GM19240 (cell line): ENCODE measurements around the gene PRPF4.
"Not testable (repeated sequence)": the region's sequence is repeated elsewhere in the genome, so short reads cannot be mapped to it uniquely, and the experiment has no call there.

Experiments
- DNase-seq: peaks from one replicate; pipeline ENCODE4 v3.0.0; 2011; ENCODE audit warnings: low spot score; ENCODE audit not compliant: insufficient read length

The PRPF4 gene

GRCh38 chr9:113275157-113276131 lies at the start of gene PRPF4, which contains the start of gene CDC26:
Gene PRPF4 (plus strand): TSS chr9:113275658. CDS start chr9:113275744, 86 bp downstream.
Gene CDC26 (minus strand): TSS chr9:113275572. CDS start chr9:113272507, 3,065 bp downstream.
- peak; percentile 92 for DNase-seq

- DNase-seq, result no peak
Measured at GRCh38 chr9:113227436-113227835, 48.0 kb upstream of the PRPF4 start.

- DNase-seq, result no peak
Measured at GRCh38 chr9:113228130-113228665, 47.3 kb upstream of the PRPF4 start.

GRCh38 chr9:113231701-113232100 lies 43.8 kb upstream of the PRPF4 start:
- DNase-seq, result no peak

GRCh38 chr9:113235701-113236255 lies 39.7 kb upstream of the PRPF4 start:
- not testable (repeated sequence) for DNase-seq

GRCh38 chr9:113237026-113237425 lies 38.4 kb upstream of the PRPF4 start:
- no peak for DNase-seq

GRCh38 chr9:113238202-113238858 lies 37.1 kb upstream of the PRPF4 start:
- no peak for DNase-seq

GRCh38 chr9:113238859-113239232 lies 36.6 kb upstream of the PRPF4 start:
- DNase-seq, result no peak

- no peak for DNase-seq
Measured at GRCh38 chr9:113241161-113241560, 34.3 kb upstream of the PRPF4 start.

- DNase-seq, result no peak
Measured at GRCh38 chr9:113244556-113244955, 30.9 kb upstream of the PRPF4 start.

GRCh38 chr9:113245894-113246293 lies 29.6 kb upstream of the PRPF4 start:
- DNase-seq, result no peak

GRCh38 chr9:113246928-113247327 lies 28.5 kb upstream of the PRPF4 start:
- DNase-seq, result no peak

GRCh38 chr9:113247640-113248039 lies 27.8 kb upstream of the PRPF4 start:
- DNase-seq, result no peak

- DNase-seq, result not testable (repeated sequence)
Measured at GRCh38 chr9:113249661-113250060, 25.8 kb upstream of the PRPF4 start.

GRCh38 chr9:113250807-113251206 lies 24.7 kb upstream of the PRPF4 start:
- no peak for DNase-seq

GRCh38 chr9:113254991-113255390 lies 20.5 kb upstream of the PRPF4 start:
- no peak for DNase-seq

GRCh38 chr9:113255438-113255837 lies 20.0 kb upstream of the PRPF4 start:
- DNase-seq, result no peak

GRCh38 chr9:113257863-113258262 lies 17.6 kb upstream of the PRPF4 start:
- DNase-seq, result no peak

GRCh38 chr9:113258282-113258681 lies 17.2 kb upstream of the PRPF4 start:
- no peak for DNase-seq

GRCh38 chr9:113261917-113262671 lies 13.4 kb upstream of the PRPF4 start:
- DNase-seq, result no peak

- DNase-seq, result no peak
Measured at GRCh38 chr9:113266174-113266573, 9.3 kb upstream of the PRPF4 start.
